ENCODE measurements around the gene BCL2L15. TPM values are rescaled to one million over a fixed set of nuclear protein-coding genes. Genes with fewer than 3 reads are reported as not detected.

The BCL2L15 gene
- total and polyA plus RNA-seq, 2 of the 8 experiments (the other 6 are each of a cell fraction or from before 2014, with no cell fraction given) = 0.32 to 0.36 TPM

GRCh38 chr1:113918243-113918642 is 30.9 kb upstream of the BCL2L15 start (continued):
- no peak for TF ChIP-seq SRF (IDR thresholded peaks at IDR 0.05; ENCODE audit: low read depth, low read length)
- no peak for TF ChIP-seq RNF2 (IDR thresholded peaks at IDR 0.05; ENCODE audit: borderline replicate concordance, low read depth, low read length, missing control alignments, poor library complexity, severe bottlenecking)
- no peak for TF ChIP-seq CHD1 (IDR thresholded peaks at IDR 0.05; ENCODE audit: low read depth, low read length)
- TF ChIP-seq TAF1 (IDR thresholded peaks at IDR 0.05; ENCODE audit: low read depth, low read length) = no peak
